Measurements from ENCODE around the gene ERGIC1. TPM values are rescaled to one million over a fixed set of nuclear protein-coding genes. Genes with fewer than 3 reads are reported as not detected.
A peak's percentile ranks its signal among the peaks of the same experiment; 100 is the strongest.

The ERGIC1 gene
- total and polyA plus RNA-seq, 9 donors, result 41.7 to 147 (median 92.3) TPM

DNA sequence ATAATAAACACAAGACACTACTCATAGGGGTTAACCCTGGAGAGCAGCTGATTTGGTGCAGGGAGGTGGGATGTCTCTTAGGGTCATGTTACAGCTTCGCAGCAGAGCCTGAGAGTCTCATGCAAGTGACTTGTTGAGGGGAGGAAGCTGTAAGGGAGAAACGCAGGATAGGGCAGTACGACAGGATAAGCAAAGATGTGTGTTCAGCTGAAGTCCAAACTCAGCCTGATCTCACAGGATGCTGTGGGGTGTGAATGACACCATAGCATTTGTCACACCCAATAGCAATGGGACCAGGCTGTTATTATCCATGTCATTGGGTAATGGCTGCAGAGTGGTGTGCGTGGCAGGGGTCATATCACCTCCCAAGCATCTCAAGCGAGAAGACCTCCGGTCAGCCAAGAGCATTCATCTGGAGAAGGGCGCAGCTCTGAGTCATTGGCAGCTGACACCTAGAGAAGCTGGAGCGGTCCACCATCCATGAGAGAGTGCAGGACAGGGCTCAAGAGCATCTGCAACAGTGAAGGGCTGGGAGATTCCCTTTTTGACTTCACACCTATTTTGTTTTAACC is 76.0 kb downstream of the ERGIC1 start:
- Histone ChIP-seq H3K36me3 (no peaks in the 10 kb centered on the region), H3K4me3 (no peak overlapping the region), H3K4me1 (ENCODE audit: insufficient read depth) (no peaks in the 10 kb centered on the region), H3K27me3 (no peaks in the 10 kb centered on the region), H3K27ac (no peak overlapping the region), H3K9me3 (no peaks in the 10 kb centered on the region)
- intact Hi-C loops (cut with DNase I), result no loop called here
- no peak for TF ChIP-seq POLR2A (IDR thresholded peaks at IDR 0.05)
- TF ChIP-seq EP300 (IDR thresholded peaks at IDR 0.05), result no peak
- TF ChIP-seq CTCF (IDR thresholded peaks at IDR 0.05), result no peak
- DNase-seq, result no peak
- WGBS, 3 donors, result 76 to 89% (median 82%) methylated on average over 8 of the region's 8 CpGs

DNA sequence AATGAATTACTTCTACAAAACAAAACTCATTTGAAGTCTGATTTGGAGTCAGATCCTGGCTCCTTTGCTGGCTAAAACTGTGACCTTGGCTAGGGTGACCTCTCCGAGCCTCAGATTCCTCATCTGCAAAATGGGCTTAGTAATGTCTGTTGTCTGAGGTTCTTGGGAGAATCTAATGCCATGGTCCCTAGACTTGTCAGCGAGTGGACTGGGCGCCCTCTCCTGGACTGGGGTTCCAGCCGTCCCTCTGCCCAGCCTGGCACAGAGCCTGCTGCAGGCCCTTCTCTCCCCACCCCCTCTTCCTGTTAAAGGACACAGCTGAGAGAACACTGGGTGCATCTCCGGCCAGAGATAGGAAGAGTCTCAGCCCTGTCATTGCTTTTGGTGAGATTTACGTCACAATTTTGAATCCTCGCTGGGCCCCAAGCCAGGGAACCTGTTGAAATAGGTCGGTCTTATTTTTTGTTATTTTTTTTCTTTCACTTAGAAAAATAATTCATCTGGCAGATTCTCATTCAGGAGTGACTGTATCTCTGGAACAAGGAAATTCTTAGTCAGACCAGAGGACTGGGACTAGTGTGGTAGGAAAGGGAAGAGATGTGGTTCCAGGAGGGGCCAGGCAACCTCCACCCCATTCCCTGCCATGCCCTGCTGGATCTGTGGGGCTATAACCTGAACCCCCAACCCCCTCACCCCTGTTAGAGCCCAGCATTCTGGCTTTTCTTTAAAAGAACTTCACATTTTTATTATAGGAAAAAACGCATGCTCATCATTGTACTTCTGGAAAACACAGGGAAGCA is 77.0 kb downstream of the ERGIC1 start:
- Histone ChIP-seq H3K27ac (no peak overlapping the region), H3K4me1 (ENCODE audit: insufficient read depth) (no peaks in the 10 kb centered on the region), H3K4me3 (no peak overlapping the region), H3K27me3 (no peaks in the 10 kb centered on the region), H3K9me3 (no peaks in the 10 kb centered on the region), H3K36me3 (no peaks in the 10 kb centered on the region)
- 58 to 65% (median 59%) methylated on average over 9 of the region's 9 CpGs for WGBS, 3 donors
- no peak for TF ChIP-seq EP300 (IDR thresholded peaks at IDR 0.05)
- no peak for TF ChIP-seq POLR2A (IDR thresholded peaks at IDR 0.05)
- TF ChIP-seq CTCF (IDR thresholded peaks at IDR 0.05), result no peak
- DNase-seq, result peak in 1 of 5 donors; percentile 76
- intact Hi-C loops (cut with DNase I), result no loop called here

DNA sequence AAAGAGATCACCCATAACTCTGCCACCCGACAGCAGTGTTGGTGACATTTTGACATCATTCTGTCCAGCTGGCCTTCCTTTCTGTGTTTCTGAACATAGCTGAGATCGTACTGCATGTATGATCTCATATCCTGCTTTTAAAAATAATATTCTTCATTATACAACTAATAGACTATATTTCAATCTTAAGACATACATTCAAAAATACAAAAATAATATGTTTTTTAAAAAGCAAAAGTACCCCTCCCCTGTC is 77.5 kb downstream of the ERGIC1 start:
- no peak for TF ChIP-seq EP300 (IDR thresholded peaks at IDR 0.05)
- intact Hi-C loops (cut with DNase I), result no loop called here
- no peak overlapping the region for H3K27ac ChIP-seq
- H3K9me3 ChIP-seq, result no peaks in the 10 kb centered on the region
- H3K4me1 ChIP-seq (ENCODE audit: insufficient read depth), result no peaks in the 10 kb centered on the region
- DNase-seq, result no peak
- no peaks in the 10 kb centered on the region for H3K36me3 ChIP-seq
- H3K4me3 ChIP-seq, result no peak overlapping the region
- 61 to 72% (median 62%) methylated on average over 2 of the region's 2 CpGs for WGBS, 3 donors
- H3K27me3 ChIP-seq, result no peaks in the 10 kb centered on the region

- no peak for TF ChIP-seq CTCF (IDR thresholded peaks at IDR 0.05)
- TF ChIP-seq EP300 (IDR thresholded peaks at IDR 0.05), result no peak
- no peak for TF ChIP-seq POLR2A (IDR thresholded peaks at IDR 0.05)
- Histone ChIP-seq H3K4me3 (no peak overlapping the region), H3K27me3 (no peaks in the 10 kb centered on the region), H3K9me3 (no peaks in the 10 kb centered on the region), H3K36me3 (no peaks in the 10 kb centered on the region), H3K4me1 (ENCODE audit: insufficient read depth) (no peaks in the 10 kb centered on the region), H3K27ac (no peak overlapping the region)
- 57 to 96% (median 92%) methylated on average over 1 of the region's 1 CpG for WGBS, 3 donors
- intact Hi-C loops (cut with DNase I), result no loop called here
- DNase-seq, result no peak
Measured at GRCh38 chr5:172911976-172912375, 77.9 kb downstream of the ERGIC1 start.

- TF ChIP-seq EP300 (IDR thresholded peaks at IDR 0.05), result no peak
- Histone ChIP-seq H3K4me3 (no peak overlapping the region), H3K27ac (no peak overlapping the region), H3K27me3 (no peaks in the 10 kb centered on the region), H3K36me3 (no peaks in the 10 kb centered on the region), H3K4me1 (ENCODE audit: insufficient read depth) (no peaks in the 10 kb centered on the region), H3K9me3 (no peaks in the 10 kb centered on the region)
- 73 to 81% (median 77%) methylated on average over 11 of the region's 11 CpGs for WGBS, 3 donors
- no peak for DNase-seq
- intact Hi-C loops (cut with DNase I), result no loop called here
Measured at GRCh38 chr5:172913117-172913850, 79.2 kb downstream of the ERGIC1 start.

Data from ovary (tissue), 9 donors.